ENCODE results near the gene LRRC71. TPM values are rescaled to one million over a fixed set of nuclear protein-coding genes. Genes with fewer than 3 reads are reported as not detected.

Gene LRRC71
- total and polyA plus RNA-seq, 2 of the 4 experiments (the other 2 are of a cell fraction), result 0.50 TPM; not detected in 1

DNA sequence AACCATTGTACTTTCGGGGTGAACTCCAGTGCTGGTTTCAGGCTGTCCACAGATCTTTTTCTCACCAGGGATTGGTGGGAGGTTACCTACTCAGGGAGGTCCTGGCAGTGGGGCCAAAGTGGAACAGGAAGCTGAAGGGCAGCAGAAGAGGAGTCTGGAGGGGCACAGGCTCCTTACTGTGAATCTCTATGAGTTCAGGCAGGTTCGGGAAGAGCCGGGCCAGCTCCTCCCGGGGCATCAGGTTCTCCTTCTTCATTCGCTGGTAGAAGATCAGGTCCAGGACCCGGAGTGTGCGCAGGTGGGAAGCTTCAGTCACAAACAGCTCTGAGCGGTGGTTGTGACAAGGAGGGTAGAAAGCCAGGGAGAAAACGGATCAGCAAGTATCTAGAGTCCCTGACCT is 26.7 kb downstream of the LRRC71 start:
- Histone ChIP-seq H4K20me1 (ENCODE audit: insufficient read depth, low read length) (no peaks in the 10 kb centered on the region; the same call in 1 of the 2 replicates), H3K18ac (ENCODE audit: low read depth, low read length) (no peak overlapping the region), H4K91ac (ENCODE audit: insufficient read depth, low read depth, low read length) (no peak overlapping the region), H3K4me2 (ENCODE audit: low read depth, low read length) (no peak overlapping the region), H3K23ac (ENCODE audit: low read depth, low read length) (no peak overlapping the region), H3K36me3 (ENCODE audit: control insufficient read depth, insufficient read depth, low read length) (peaks cover 73% of the 10 kb centered on the region), H3K56ac (ENCODE audit: extremely low read depth, insufficient read depth, low read length) (no peak overlapping the region), H3K9ac (ENCODE audit: low read depth, low read length) (no peak overlapping the region), H2BK120ac (ENCODE audit: low read depth, low read length) (no peak overlapping the region), H3K79me1 (ENCODE audit: low read depth in 1 of 2, low read length in 2 of 2) (no peaks in the 10 kb centered on the region), H2AK5ac (ENCODE audit: low read depth, low read length) (no peak overlapping the region), H3K27ac (ENCODE audit: insufficient read depth, low read length) (no peak overlapping the region), H4K5ac (ENCODE audit: low read depth, low read length) (no peak overlapping the region), H4K8ac (ENCODE audit: low read depth in 2 of 2, low read length in 2 of 2) (no peak overlapping the region), H2BK20ac (ENCODE audit: low read depth, low read length) (no peak overlapping the region), H2AK9ac (replicated peaks; ENCODE audit: low read depth, low read length, poor library complexity) (no peak overlapping the region), H2AFZ (replicated peaks; ENCODE audit: low read length, poor library complexity) (no peak overlapping the region), H3K27me3 (ENCODE audit: control insufficient read depth, insufficient read depth, low read length) (no peaks in the 10 kb centered on the region), H3K4me3 (ENCODE audit: insufficient read depth, low read depth, low read length) (no peak overlapping the region), H2BK5ac (ENCODE audit: low read depth, low read length, poor library complexity, severe bottlenecking) (no peak overlapping the region), H3K4ac (ENCODE audit: low read depth, low read length) (no peak overlapping the region), H3K14ac (replicated peaks; ENCODE audit: low read depth, low read length) (no peak overlapping the region), H2BK15ac (ENCODE audit: low read depth, low read length) (no peak overlapping the region), H3K4me1 (ENCODE audit: control insufficient read depth, insufficient read depth, low read length) (no peaks in the 10 kb centered on the region), H3K9me3 (ENCODE audit: control insufficient read depth, insufficient read depth, low read length) (no peaks in the 10 kb centered on the region), H3K9me1 (ENCODE audit: insufficient read depth, low read length) (peaks cover 27% of the 10 kb centered on the region)
- no TSS peak for BruUV-seq (replicated peaks)
- intact Hi-C loops (cut with micrococcal nuclease) (no loop called here), dilution Hi-C loops (cut with HindIII; ENCODE audit: low sequenced_read_pairs, unreplicated experiment) (no loop called here), in situ Hi-C loops (cut with MboI; ENCODE audit: low sequenced_read_pairs) (no loop called here)
- DNase-seq (no peak), ATAC-seq (ENCODE audit: low read depth) (no peak)
- 100% methylated on average over 3 of the region's 9 CpGs; no CpG with 5 or more reads in 1 of the 2 experiments for WGBS, 2 experiments (ENCODE audit: extremely low coverage in 2 of 2, insufficient read length in 1 of 2)
- TF ChIP-seq SMC3 (IDR thresholded peaks at IDR 0.05; ENCODE audit: low read depth, low read length), result no peak
- TF ChIP-seq POLR2A (IDR thresholded peaks at IDR 0.05; ENCODE audit: low read depth, low read length), result no peak
- TF ChIP-seq RFX5 (IDR thresholded peaks at IDR 0.05; ENCODE audit: low read depth, low read length), result no peak
- no peak for TF ChIP-seq RCOR1 (IDR thresholded peaks at IDR 0.05; ENCODE audit: insufficient replicate concordance, low read length)
- no peak for TF ChIP-seq MAZ (IDR thresholded peaks at IDR 0.05; ENCODE audit: borderline replicate concordance, low read depth, low read length)
- no peak for TF ChIP-seq FOS (IDR thresholded peaks at IDR 0.05; ENCODE audit: low read depth, low read length)
- ChIA-PET CTCF (no interaction called here), POLR2A (ENCODE audit: unreplicated experiment) (no interaction called here)

All from IMR-90 (cell line).